ENCODE measurements around the gene VIL1.

The VIL1 gene

GRCh38 chr2:218418717-218419458 lies at the start of gene VIL1:
TSS of gene VIL1 (plus strand) at chr2:218419123. CDS start at chr2:218423779, 4,656 bp downstream.
- DNase-seq, result no peak

GRCh38 chr2:218369330-218369729 lies 49.6 kb upstream of the VIL1 start:
- no peak for DNase-seq

GRCh38 chr2:218370410-218371063 lies 48.4 kb upstream of the VIL1 start:
- no peak for DNase-seq

- DNase-seq, result no peak
Observed at GRCh38 chr2:218371983-218372350, 47.0 kb upstream of the VIL1 start.

- no peak for DNase-seq
Observed at GRCh38 chr2:218374795-218375194, 44.1 kb upstream of the VIL1 start.

GRCh38 chr2:218375212-218375611 lies 43.7 kb upstream of the VIL1 start:
- DNase-seq, result no peak

GRCh38 chr2:218378053-218378452 lies 40.9 kb upstream of the VIL1 start:
- no peak for DNase-seq

- no peak for DNase-seq
Observed at GRCh38 chr2:218381916-218382366, 37.0 kb upstream of the VIL1 start, which contains the start of gene SLC11A1. TSS of gene SLC11A1 (plus strand) at chr2:218382273. CDS start at chr2:218382369, 96 bp downstream.

- no peak for DNase-seq
Observed at GRCh38 chr2:218382785-218383184, 36.1 kb upstream of the VIL1 start.

- DNase-seq, result no peak
Observed at GRCh38 chr2:218383892-218384519, 34.9 kb upstream of the VIL1 start.

- DNase-seq, result no peak
Observed at GRCh38 chr2:218384975-218385374, 33.9 kb upstream of the VIL1 start.

- DNase-seq, result no peak
Observed at GRCh38 chr2:218386505-218387368, 32.2 kb upstream of the VIL1 start.

- peak; percentile 51 for DNase-seq
Observed at GRCh38 chr2:218387369-218388194, 31.3 kb upstream of the VIL1 start.

- DNase-seq, result no peak
Observed at GRCh38 chr2:218389333-218390150, 29.4 kb upstream of the VIL1 start.

GRCh38 chr2:218391202-218391601 lies 27.7 kb upstream of the VIL1 start:
- no peak for DNase-seq

GRCh38 chr2:218392459-218392858 lies 26.5 kb upstream of the VIL1 start:
- no peak for DNase-seq

GRCh38 chr2:218392891-218393462 lies 25.9 kb upstream of the VIL1 start:
- DNase-seq, result no peak

- DNase-seq, result peak; percentile 92
Observed at GRCh38 chr2:218393750-218394290, 25.1 kb upstream of the VIL1 start.

- DNase-seq, result peak; percentile 75
Observed at GRCh38 chr2:218394298-218395089, 24.4 kb upstream of the VIL1 start.

- DNase-seq, result no peak
Observed at GRCh38 chr2:218395090-218395444, 23.9 kb upstream of the VIL1 start.
